NCI-H1417 treated with DMSO at 0.1 percent for 48 hours (cell line): ENCODE results near the gene NPIPB6.
A peak's percentile ranks its signal among the peaks of the same experiment; 100 is the strongest.

Source experiments
- DNase-seq: peaks from one replicate; lab custom pipeline; 2025; lab: John Stamatoyannopoulos, UW

NPIPB6 gene

GRCh38 chr16:28298511-28298878 lies 64.8 kb downstream of the NPIPB6 start:
- no peak for DNase-seq

- no peak for DNase-seq
Measured at GRCh38 chr16:28297784-28298510, 65.4 kb downstream of the NPIPB6 start.

GRCh38 chr16:28297308-28297707 lies 66.0 kb downstream of the NPIPB6 start:
- DNase-seq, result no peak

- DNase-seq, result no peak
Measured at GRCh38 chr16:28295276-28295675, 68.0 kb downstream of the NPIPB6 start.

- DNase-seq, result no peak
Measured at GRCh38 chr16:28294201-28294600, 69.1 kb downstream of the NPIPB6 start.

GRCh38 chr16:28293601-28293960 lies 69.7 kb downstream of the NPIPB6 start:
- no peak for DNase-seq

GRCh38 chr16:28292731-28293600 lies 70.3 kb downstream of the NPIPB6 start:
- DNase-seq, result peak; percentile 21
